ENCODE measurements around the gene HDHD2. TPM values are rescaled to one million over a fixed set of nuclear protein-coding genes. Genes with fewer than 3 reads are reported as not detected.
"Not testable (repeated sequence)": the region's sequence is repeated elsewhere in the genome, so short reads cannot be mapped to it uniquely, and the experiment has no call there.

HDHD2 gene
- total and polyA plus RNA-seq, 10 donors = 19.7 to 39.6 (median 30.2) TPM

GRCh38 chr18:47160256-47160655 lies 10.0 kb upstream of the HDHD2 start:
- peaks cover 0 to 25% (median 7%) of the 10 kb centered on the region in 6 donors for H3K4me1 ChIP-seq
- no peak overlapping the region for H3K4me3 ChIP-seq
- H3K27me3 ChIP-seq (replicated peaks in 1 of 7) = no peaks in the 10 kb centered on the region
- no peak for DNase-seq
- peaks cover 0 to 20% (median 7%) of the 10 kb centered on the region in 6 donors for H3K36me3 ChIP-seq
- H3K9me3 ChIP-seq = no peaks in the 10 kb centered on the region
- intact Hi-C loops (cut with DNase I; ENCODE audit: low total_unique reads) = no loop called here
- no peak for TF ChIP-seq POLR2A (IDR thresholded peaks at IDR 0.05)
- TF ChIP-seq POLR2AphosphoS5 (IDR thresholded peaks at IDR 0.05) = no peak
- no peak for TF ChIP-seq CTCF (IDR thresholded peaks at IDR 0.05 in 8 of 11, conservative IDR thresholded peaks at IDR 0.05 in 3 of 11)
- WGBS, 5 donors = 96 to 99% (median 97%) methylated on average over 5 of the region's 5 CpGs
- no peak overlapping the region for H3K27ac ChIP-seq

GRCh38 chr18:47158404-47158803 lies 8.1 kb upstream of the HDHD2 start:
- H3K27me3 ChIP-seq (replicated peaks in 1 of 7); DNase-seq; H3K9me3 ChIP-seq; intact Hi-C loops (cut with DNase I; ENCODE audit: low total_unique reads); H3K27ac ChIP-seq; H3K4me1 ChIP-seq; H3K4me3 ChIP-seq: not testable (repeated sequence)
- H3K36me3 ChIP-seq = peaks cover 0 to 36% (median 17%) of the 10 kb centered on the region in 6 donors
- 91 to 98% (median 96%) methylated on average over 16 of the region's 16 CpGs for WGBS, 5 donors

GRCh38 chr18:47151439-47151838 lies 1.1 kb upstream of the HDHD2 start:
- DNase-seq = no peak
- intact Hi-C loops (cut with DNase I; ENCODE audit: low total_unique reads) = no loop called here
- no peaks in the 10 kb centered on the region for H3K9me3 ChIP-seq

GRCh38 chr18:47150824-47151366 lies 595 bp upstream of the HDHD2 start:
- 7 to 11% (median 8%) methylated on average over 13 of the region's 13 CpGs for WGBS, 5 donors
- H3K4me3 ChIP-seq = peak overlapping the region; percentile 54 to 90 (median 76)
- intact Hi-C loops (cut with DNase I; ENCODE audit: low total_unique reads) = no loop called here
- H3K36me3 ChIP-seq = peaks cover 0 to 25% (median 14%) of the 10 kb centered on the region in 6 donors
- peaks cover 11 to 46% (median 31%) of the 10 kb centered on the region in 6 donors for H3K4me1 ChIP-seq
- no peaks in the 10 kb centered on the region for H3K27me3 ChIP-seq (replicated peaks in 1 of 7)
- TF ChIP-seq CTCF (IDR thresholded peaks at IDR 0.05 in 8 of 11, conservative IDR thresholded peaks at IDR 0.05 in 3 of 11) (no peak), POLR2A (IDR thresholded peaks at IDR 0.05) (no peak)
- no peaks in the 10 kb centered on the region for H3K9me3 ChIP-seq
- peak overlapping the region; percentile 82 to 93 (median 90) for H3K27ac ChIP-seq
- peak; percentile 80 for DNase-seq

More at GRCh38 chr18:47151439-47151838, 1.1 kb upstream of the HDHD2 start:
- peak overlapping the region in 5 of 8 donors; percentile 85 to 92 (median 90) for H3K27ac ChIP-seq
- H3K27me3 ChIP-seq (replicated peaks in 1 of 7) = no peaks in the 10 kb centered on the region
- peak overlapping the region in 3 of 8 donors; percentile 70 to 83 (median 77) for H3K4me3 ChIP-seq
- peaks cover 0 to 28% (median 17%) of the 10 kb centered on the region in 6 donors for H3K36me3 ChIP-seq
- TF ChIP-seq CTCF (IDR thresholded peaks at IDR 0.05 in 8 of 11, conservative IDR thresholded peaks at IDR 0.05 in 3 of 11) (no peak), POLR2AphosphoS5 (IDR thresholded peaks at IDR 0.05) (no peak), POLR2A (IDR thresholded peaks at IDR 0.05) (no peak)
- H3K4me1 ChIP-seq = peaks cover 11 to 46% (median 29%) of the 10 kb centered on the region in 6 donors

Data from spleen (tissue), 11 donors.